ENCODE data around the gene CHST11.

CHST11 gene

DNA sequence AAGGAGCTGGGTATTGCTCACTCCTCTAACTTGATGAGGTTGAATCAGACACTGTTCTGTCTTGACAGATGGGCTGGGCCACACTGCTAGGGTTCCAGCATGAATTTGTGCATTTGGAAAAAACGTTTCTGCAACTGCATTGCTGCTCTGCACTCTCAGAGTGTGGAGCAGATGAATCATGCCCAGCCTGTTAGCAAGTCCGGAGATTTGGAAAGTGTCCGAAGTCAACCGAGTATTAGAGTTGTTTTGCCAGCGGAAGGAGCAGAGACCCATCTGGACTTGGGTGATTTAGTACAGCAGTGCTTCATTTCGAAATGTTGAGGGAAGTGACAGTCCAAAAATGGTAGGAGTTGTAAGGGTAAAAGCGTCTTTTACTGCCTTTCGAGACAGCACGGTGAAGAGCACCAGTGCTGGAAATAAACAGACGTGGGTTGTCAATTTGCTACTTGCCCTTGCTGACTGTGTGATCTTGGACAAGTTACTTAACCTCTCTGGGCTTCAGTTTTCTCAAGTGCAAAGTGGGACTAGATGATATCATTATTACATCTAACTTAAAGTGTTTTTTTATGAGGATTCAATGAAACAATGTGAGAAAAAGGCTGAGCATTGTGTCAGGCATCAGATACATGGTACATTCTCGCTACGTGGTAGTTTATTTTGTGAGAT, 139.5 kb downstream of the CHST11 start:
- Mint-ChIP-seq H3K4me3 (no peak overlapping the region), H3K4me1 (peaks cover 70% of the 10 kb centered on the region), H3K27me3 (ENCODE audit: low read depth, poor library complexity) (no peaks in the 10 kb centered on the region), H3K9me3 (peaks cover 2% of the 10 kb centered on the region), H3K36me3 (ENCODE audit: low read depth) (peaks cover 2% of the 10 kb centered on the region), H3K27ac (no peak overlapping the region)
- DNase-seq, result no peak
- TF ChIP-seq CTCF (IDR thresholded peaks at IDR 0.05), result no peak

- Mint-ChIP-seq H3K27ac (peak overlapping the region; percentile 89), H3K9me3 (no peaks in the 10 kb centered on the region), H3K36me3 (ENCODE audit: low read depth) (peaks cover 10% of the 10 kb centered on the region), H3K27me3 (ENCODE audit: low read depth, poor library complexity) (no peaks in the 10 kb centered on the region), H3K4me1 (peaks cover 78% of the 10 kb centered on the region), H3K4me3 (peak overlapping the region; percentile 31)
- no peak for TF ChIP-seq CTCF (IDR thresholded peaks at IDR 0.05)
- no peak for DNase-seq
Measured at GRCh38 chr12:104596898-104597843, 140.4 kb downstream of the CHST11 start.

GRCh38 chr12:104598342-104599271, 141.9 kb downstream of the CHST11 start:
- peaks cover 7% of the 10 kb centered on the region for H3K9me3 Mint-ChIP-seq
- H3K4me1 Mint-ChIP-seq, result peaks cover 80% of the 10 kb centered on the region
- H3K27ac Mint-ChIP-seq, result no peak overlapping the region
- no peak for TF ChIP-seq CTCF (IDR thresholded peaks at IDR 0.05)
- no peak overlapping the region for H3K4me3 Mint-ChIP-seq
- peaks cover 22% of the 10 kb centered on the region for H3K36me3 Mint-ChIP-seq (ENCODE audit: low read depth)
- DNase-seq, result no peak
- no peaks in the 10 kb centered on the region for H3K27me3 Mint-ChIP-seq (ENCODE audit: low read depth, poor library complexity)

DNA sequence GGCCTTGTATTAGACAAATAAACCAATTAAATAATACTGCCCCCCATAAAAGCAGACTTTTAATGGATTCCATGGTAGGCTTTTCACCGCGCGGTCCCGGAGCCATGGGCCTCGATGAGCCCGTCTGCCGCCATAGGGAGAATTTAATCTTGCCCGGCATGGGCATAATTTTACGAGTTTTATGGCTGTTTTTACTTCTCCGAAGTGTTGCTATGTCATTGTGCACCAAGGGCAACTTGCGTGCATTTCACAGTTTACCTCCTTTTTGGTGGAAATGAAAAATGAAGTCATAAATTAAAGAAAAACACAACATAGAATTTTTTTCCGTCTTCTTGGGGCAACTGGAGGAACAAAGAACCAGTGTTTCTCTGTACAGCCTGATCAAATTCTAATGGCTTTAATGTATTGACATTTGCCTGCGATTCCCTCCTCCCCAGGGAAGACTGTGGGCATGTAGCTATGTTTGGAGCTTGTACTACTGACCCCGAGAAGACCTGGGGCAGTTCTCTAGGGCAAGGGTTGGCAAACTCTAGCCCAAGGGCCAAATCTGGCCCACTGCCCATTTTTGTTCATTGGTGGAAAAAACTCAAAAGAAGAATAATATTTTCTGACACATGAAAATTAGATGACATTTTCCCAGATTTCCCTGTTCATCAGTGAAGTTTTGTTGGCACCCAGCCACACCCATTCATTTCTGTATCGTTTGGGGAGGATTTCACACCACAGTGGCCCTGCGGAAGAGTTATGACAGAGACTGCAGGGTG, 142.7 kb downstream of the CHST11 start:
- H3K36me3 Mint-ChIP-seq (ENCODE audit: low read depth), result peaks cover 22% of the 10 kb centered on the region
- H3K27me3 Mint-ChIP-seq (ENCODE audit: low read depth, poor library complexity), result no peaks in the 10 kb centered on the region
- H3K4me1 Mint-ChIP-seq, result peaks cover 88% of the 10 kb centered on the region
- no peak overlapping the region for H3K4me3 Mint-ChIP-seq
- TF ChIP-seq CTCF (IDR thresholded peaks at IDR 0.05), result no peak
- H3K9me3 Mint-ChIP-seq, result peaks cover 7% of the 10 kb centered on the region
- H3K27ac Mint-ChIP-seq, result peak overlapping the region; percentile 27
- DNase-seq, result no peak

DNA sequence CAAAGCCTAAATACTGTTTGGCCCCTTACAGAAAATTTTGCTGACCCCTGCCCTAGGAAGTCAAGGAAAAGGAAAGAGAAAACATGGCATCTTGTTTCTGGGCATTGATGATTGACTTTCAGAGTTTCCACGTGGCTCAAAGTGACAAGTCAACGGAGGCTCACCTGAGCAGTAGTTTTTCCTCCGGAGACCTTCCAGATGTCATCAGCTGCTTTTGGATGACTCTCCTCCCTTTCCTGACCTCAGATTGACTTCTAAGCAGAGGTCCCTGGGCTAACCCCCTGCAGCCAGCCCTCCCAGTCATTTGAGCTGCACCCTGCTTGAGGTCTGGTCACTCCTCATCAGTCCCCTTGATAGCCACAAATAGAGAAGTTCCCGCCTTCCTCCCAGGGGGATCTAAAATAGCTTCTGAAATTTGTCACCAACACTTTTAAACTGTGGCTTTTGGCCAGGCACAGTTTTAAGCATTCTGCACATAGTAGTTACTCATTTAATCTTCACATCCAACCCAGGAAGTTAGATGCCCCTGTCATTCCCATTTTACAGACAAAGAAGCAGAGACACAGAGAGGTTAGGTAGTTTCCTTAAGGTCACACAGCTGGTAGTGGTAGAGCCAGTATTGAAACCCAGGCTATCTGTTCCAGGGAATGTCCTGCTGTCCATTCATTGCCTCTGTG, 143.4 kb downstream of the CHST11 start:
- Mint-ChIP-seq H3K4me1 (peaks cover 89% of the 10 kb centered on the region), H3K27me3 (ENCODE audit: low read depth, poor library complexity) (no peaks in the 10 kb centered on the region)

More for the DNA sequence above, 143.4 kb downstream of the CHST11 start:
- peaks cover 7% of the 10 kb centered on the region for H3K9me3 Mint-ChIP-seq
- no peak for TF ChIP-seq CTCF (IDR thresholded peaks at IDR 0.05)
- DNase-seq, result no peak
- peaks cover 22% of the 10 kb centered on the region for H3K36me3 Mint-ChIP-seq (ENCODE audit: low read depth)
- no peak overlapping the region for H3K27ac Mint-ChIP-seq
- H3K4me3 Mint-ChIP-seq, result no peak overlapping the region

All from nephron progenitor cell (in vitro differentiated cells).